Neural cell (in vitro differentiated cells): ENCODE measurements around the gene ARHGAP10. TPM values are rescaled to one million over a fixed set of nuclear protein-coding genes. Genes with fewer than 3 reads are reported as not detected.

ENCODE experiments used
- H2AFZ ChIP-seq: fragments of 200-600, 300-800 bp; sonication (generic), shearing (Covaris generic); 2 replicates; pipeline ENCODE4 v1.6.0; 2014; ENCODE audit warnings: low read depth, mild to moderate bottlenecking, antibody characterized with exemption, low read length, moderate library complexity
- H3F3A ChIP-seq: fragments of 200-600 bp; shearing (Covaris generic); 2 replicates; pipeline ENCODE4 v1.6.1; 2016; ENCODE audit warnings: mild to moderate bottlenecking, moderate library complexity, mixed read lengths, antibody characterized with exemption, low read length; ENCODE audit not compliant: insufficient read depth, poor library complexity, severe bottlenecking
- H3K27ac ChIP-seq: fragments of 200-600, 300-800 bp; sonication (generic), shearing (Covaris generic); 2 replicates; pipeline ENCODE4 v1.5.1; 2014; ENCODE audit warnings: mild to moderate bottlenecking, low read length, moderate library complexity
- H3K27me3 ChIP-seq: fragments of 300-800, 200-600 bp; sonication (generic), shearing (Covaris generic); 2 replicates; pipeline ENCODE4 v1.6.0; 2014; ENCODE audit warnings: mild to moderate bottlenecking, low read depth, low read length, moderate library complexity; ENCODE audit not compliant: insufficient read depth
- H3K36me3 ChIP-seq: fragments of 300-800, 200-600 bp; sonication (generic), shearing (Covaris generic); 2 replicates; pipeline ENCODE4 v1.5.1; 2014; ENCODE audit warnings: mild to moderate bottlenecking, antibody characterized with exemption, low read length, moderate library complexity; ENCODE audit not compliant: insufficient read depth
- H3K4me2 ChIP-seq: fragments of 300-800, 200-600 bp; sonication (generic), shearing (Covaris generic); 2 replicates; pipeline ENCODE4 v1.6.0; 2014; ENCODE audit warnings: mild to moderate bottlenecking, low read length
- H3K4me3 ChIP-seq: fragments of 300-800, 200-600 bp; sonication (generic), shearing (Covaris generic); 2 replicates; pipeline ENCODE4 v1.5.1; 2014; ENCODE audit warnings: mild to moderate bottlenecking, low read length, moderate library complexity
- H3K79me2 ChIP-seq: fragments of 200-600 bp; shearing (Covaris generic); replicated peaks from 2 replicates; pipeline ENCODE4 v1.6.0; 2014; ENCODE audit warnings: mild to moderate bottlenecking, low read length, moderate library complexity; ENCODE audit not compliant: insufficient read depth
- H3K9ac ChIP-seq: fragments of 300-800, 200-600 bp; sonication (generic), shearing (Covaris generic); 2 replicates; pipeline ENCODE4 v1.6.1; 2016; ENCODE audit warnings: mild to moderate bottlenecking, low read length, mixed read lengths
- H3K9me2 ChIP-seq: fragments of 200-600 bp; shearing (Covaris generic); 2 replicates; pipeline ENCODE4 v1.6.1; 2016; ENCODE audit warnings: mild to moderate bottlenecking, low read length, mixed read lengths; ENCODE audit not compliant: insufficient read depth
- H3K9me3 ChIP-seq: fragments of 200-600, 300-800 bp; sonication (generic), shearing (Covaris generic); 2 replicates; pipeline ENCODE4 v1.6.1; 2016; ENCODE audit warnings: mild to moderate bottlenecking, mixed run types, low read length, moderate library complexity, mixed read lengths
- H4K20me1 ChIP-seq: fragments of 200-600 bp; shearing (Covaris generic); 2 replicates; pipeline ENCODE4 v1.6.1; 2016; ENCODE audit warnings: mild to moderate bottlenecking, mixed run types; ENCODE audit not compliant: insufficient read depth
- CTCF ChIP-seq: fragments of 450-650 bp; IDR thresholded peaks from 2 replicates; pipeline ENCODE4 v1.5.1; 2014; ENCODE audit warnings: antibody characterized with exemption, mild to moderate bottlenecking, moderate library complexity; ENCODE audit not compliant: poor library complexity, severe bottlenecking
- EP300 ChIP-seq: fragments of 450-650 bp; conservative IDR thresholded peaks from 2 replicates; pipeline ENCODE4 v1.6.1; 2014; ENCODE audit warnings: antibody characterized with exemption, mild to moderate bottlenecking, moderate library complexity; ENCODE audit not compliant: poor library complexity, severe bottlenecking
- EZH2 ChIP-seq: fragments of 200-600, 300-800 bp; shearing (Covaris generic), sonication (generic); IDR thresholded peaks from 2 replicates; pipeline ENCODE4 v1.6.1; 2014; ENCODE audit warnings: antibody characterized with exemption, low read length, borderline replicate concordance, mild to moderate bottlenecking; ENCODE audit not compliant: insufficient read depth, poor library complexity, severe bottlenecking
- MXI1 ChIP-seq: fragments of 450-650 bp; conservative IDR thresholded peaks from 2 replicates; pipeline ENCODE4 v1.6.1; 2014; ENCODE audit warnings: antibody characterized with exemption, mild to moderate bottlenecking; ENCODE audit not compliant: poor library complexity, severe bottlenecking
- POLR2AphosphoS5 ChIP-seq: IDR thresholded peaks from 2 replicates; pipeline ENCODE4 v1.6.1; 2012
- RAD21 ChIP-seq: fragments of 450-650 bp; conservative IDR thresholded peaks from 2 replicates; pipeline ENCODE4 v1.6.1; 2014; ENCODE audit warnings: antibody characterized with exemption, mild to moderate bottlenecking, moderate library complexity
- SMC3 ChIP-seq: fragments of 450-650 bp; conservative IDR thresholded peaks from 2 replicates; pipeline ENCODE4 v1.6.1; 2014; ENCODE audit warnings: antibody characterized with exemption, mild to moderate bottlenecking, moderate library complexity; ENCODE audit not compliant: poor library complexity
- TAF1 ChIP-seq: IDR thresholded peaks from 2 replicates; pipeline ENCODE4 v1.6.1; 2012; ENCODE audit warnings: low read depth
- polyA plus RNA-seq: library from polyadenylated mRNA; depleted of rRNA; stranded (reverse); fragments of >200 nt; gene quantifications from 2 replicates; pipeline ENCODE4 v1.2.3, GENCODE V29; 2014
- TF ChIP-seq, protein P1 (sequence below): IDR thresholded peaks from 2 replicates; pipeline ENCODE4 v1.6.1; 2012; ENCODE audit warnings: borderline replicate concordance

ARHGAP10 gene
- polyA plus RNA-seq, 1 donor from 2014 or later = 1.2 TPM

DNA sequence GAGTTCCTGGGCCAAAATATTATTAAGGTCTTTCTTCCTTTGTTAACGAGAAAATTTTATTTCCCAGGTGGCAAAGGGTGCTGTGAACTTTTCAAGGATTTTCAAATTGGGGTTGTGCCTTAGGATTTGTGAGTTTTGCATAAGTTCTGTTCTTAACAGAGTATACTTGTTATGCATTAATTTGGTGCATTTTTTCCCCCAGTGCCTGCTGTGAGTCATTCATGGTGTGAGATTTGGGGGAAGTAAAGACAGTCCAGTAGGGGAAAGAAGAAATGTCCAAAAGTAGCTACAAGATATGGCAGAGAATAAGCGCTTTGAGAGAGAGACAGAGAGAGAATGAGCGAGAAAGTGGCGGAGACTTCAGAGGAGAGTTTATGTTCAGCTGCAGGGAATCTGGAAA, 239.2 kb downstream of the ARHGAP10 start:
- Histone ChIP-seq H3K9me3 (no peaks in the 10 kb centered on the region), H3K4me3 (no peak overlapping the region), H3K27ac (no peak overlapping the region), H2AFZ (no peak overlapping the region), H3K9me2 (no peaks in the 10 kb centered on the region), H3K4me2 (no peak overlapping the region), H3K79me2 (no peaks in the 10 kb centered on the region), H3K36me3 (no peaks in the 10 kb centered on the region), H4K20me1 (no peaks in the 10 kb centered on the region), H3K9ac (no peak overlapping the region), H3K27me3 (no peaks in the 10 kb centered on the region), H3F3A (no peaks in the 10 kb centered on the region)
- TF ChIP-seq POLR2AphosphoS5 = no peak
- TF ChIP-seq EP300 = no peak
- no peak for TF ChIP-seq RAD21
- TF ChIP-seq, protein P1, sequence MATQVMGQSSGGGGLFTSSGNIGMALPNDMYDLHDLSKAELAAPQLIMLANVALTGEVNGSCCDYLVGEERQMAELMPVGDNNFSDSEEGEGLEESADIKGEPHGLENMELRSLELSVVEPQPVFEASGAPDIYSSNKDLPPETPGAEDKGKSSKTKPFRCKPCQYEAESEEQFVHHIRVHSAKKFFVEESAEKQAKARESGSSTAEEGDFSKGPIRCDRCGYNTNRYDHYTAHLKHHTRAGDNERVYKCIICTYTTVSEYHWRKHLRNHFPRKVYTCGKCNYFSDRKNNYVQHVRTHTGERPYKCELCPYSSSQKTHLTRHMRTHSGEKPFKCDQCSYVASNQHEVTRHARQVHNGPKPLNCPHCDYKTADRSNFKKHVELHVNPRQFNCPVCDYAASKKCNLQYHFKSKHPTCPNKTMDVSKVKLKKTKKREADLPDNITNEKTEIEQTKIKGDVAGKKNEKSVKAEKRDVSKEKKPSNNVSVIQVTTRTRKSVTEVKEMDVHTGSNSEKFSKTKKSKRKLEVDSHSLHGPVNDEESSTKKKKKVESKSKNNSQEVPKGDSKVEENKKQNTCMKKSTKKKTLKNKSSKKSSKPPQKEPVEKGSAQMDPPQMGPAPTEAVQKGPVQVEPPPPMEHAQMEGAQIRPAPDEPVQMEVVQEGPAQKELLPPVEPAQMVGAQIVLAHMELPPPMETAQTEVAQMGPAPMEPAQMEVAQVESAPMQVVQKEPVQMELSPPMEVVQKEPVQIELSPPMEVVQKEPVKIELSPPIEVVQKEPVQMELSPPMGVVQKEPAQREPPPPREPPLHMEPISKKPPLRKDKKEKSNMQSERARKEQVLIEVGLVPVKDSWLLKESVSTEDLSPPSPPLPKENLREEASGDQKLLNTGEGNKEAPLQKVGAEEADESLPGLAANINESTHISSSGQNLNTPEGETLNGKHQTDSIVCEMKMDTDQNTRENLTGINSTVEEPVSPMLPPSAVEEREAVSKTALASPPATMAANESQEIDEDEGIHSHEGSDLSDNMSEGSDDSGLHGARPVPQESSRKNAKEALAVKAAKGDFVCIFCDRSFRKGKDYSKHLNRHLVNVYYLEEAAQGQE = no peak
- TF ChIP-seq EZH2 = no peak
- TF ChIP-seq CTCF = no peak
- no peak for TF ChIP-seq TAF1
- no peak for TF ChIP-seq SMC3
- TF ChIP-seq MXI1 = no peak

GRCh38 chr4:147975325-147975724, 243.4 kb downstream of the ARHGAP10 start:
- H3K27me3 ChIP-seq = no peaks in the 10 kb centered on the region
- no peak overlapping the region for H3K4me3 ChIP-seq
- H2AFZ ChIP-seq = no peak overlapping the region
- no peak overlapping the region for H3K4me2 ChIP-seq
- no peaks in the 10 kb centered on the region for H4K20me1 ChIP-seq
- H3K9me2 ChIP-seq = no peaks in the 10 kb centered on the region
- no peaks in the 10 kb centered on the region for H3F3A ChIP-seq
- no peak overlapping the region for H3K27ac ChIP-seq
- H3K9ac ChIP-seq = no peak overlapping the region
- H3K9me3 ChIP-seq = no peaks in the 10 kb centered on the region
- no peak for TF ChIP-seq TAF1
- TF ChIP-seq MXI1 = no peak
- no peak for TF ChIP-seq RAD21
- TF ChIP-seq SMC3 = no peak
- TF ChIP-seq, protein P1 = no peak
- TF ChIP-seq POLR2AphosphoS5 = no peak
- H3K36me3 ChIP-seq = no peaks in the 10 kb centered on the region
- no peaks in the 10 kb centered on the region for H3K79me2 ChIP-seq
